A172 (cell line): ENCODE results near the gene SOX13. TPM values are rescaled to one million over a fixed set of nuclear protein-coding genes. Genes with fewer than 3 reads are reported as not detected.

Experiments used
- DNase-seq: peaks from one replicate; pipeline ENCODE4 v3.0.0-alpha.2; 2015; ENCODE audit warnings: low spot score
- total RNA-seq: library from RNA; depleted of rRNA; stranded (reverse); fragments of >200 nt; shearing (Covaris generic); gene quantifications from 2 replicates; pipeline ENCODE4 v1.2.3, GENCODE V29; 2014

Gene SOX13
- total RNA-seq, 1 experiment from 2014 or later, result 11.2 TPM

DNA sequence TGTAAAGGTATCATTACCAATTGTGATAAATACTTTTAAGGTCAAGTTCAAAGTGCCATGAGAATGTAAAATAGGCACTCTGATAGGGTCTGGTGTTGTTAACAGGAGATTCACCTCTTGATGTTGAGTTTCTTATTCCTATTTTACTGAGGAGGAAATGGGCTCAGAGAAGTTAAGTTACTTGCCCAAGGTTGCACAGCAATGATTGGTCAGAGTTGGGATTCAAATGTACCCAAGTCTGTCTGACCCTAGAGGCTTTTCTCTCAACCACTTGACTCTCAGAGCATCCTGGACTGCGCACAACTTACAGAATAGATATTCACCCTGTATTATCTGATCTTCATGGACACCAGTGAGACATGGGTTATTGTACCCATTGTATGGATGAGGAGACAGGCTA, 33.9 kb downstream of the SOX13 start:
- DNase-seq, result no peak

DNA sequence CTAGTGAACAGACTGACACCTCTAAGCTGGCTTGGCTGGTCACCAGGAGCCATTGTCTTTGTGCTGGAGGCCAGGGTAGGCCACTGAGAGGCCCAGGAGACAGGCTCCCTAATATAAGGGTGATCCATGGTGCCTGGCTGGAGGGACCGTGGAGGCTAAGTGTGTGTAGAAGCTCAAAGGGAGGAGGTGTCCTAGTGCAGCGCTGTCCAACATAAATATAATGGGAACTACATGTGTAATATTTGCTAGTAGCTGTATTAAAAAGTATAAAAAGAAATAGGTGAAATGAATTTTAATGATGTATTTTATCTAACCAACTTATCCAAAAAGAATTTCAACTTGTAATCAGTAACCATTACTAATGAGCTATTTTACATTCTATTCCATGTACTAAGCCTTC, 35.0 kb downstream of the SOX13 start:
- DNase-seq, result no peak

DNA sequence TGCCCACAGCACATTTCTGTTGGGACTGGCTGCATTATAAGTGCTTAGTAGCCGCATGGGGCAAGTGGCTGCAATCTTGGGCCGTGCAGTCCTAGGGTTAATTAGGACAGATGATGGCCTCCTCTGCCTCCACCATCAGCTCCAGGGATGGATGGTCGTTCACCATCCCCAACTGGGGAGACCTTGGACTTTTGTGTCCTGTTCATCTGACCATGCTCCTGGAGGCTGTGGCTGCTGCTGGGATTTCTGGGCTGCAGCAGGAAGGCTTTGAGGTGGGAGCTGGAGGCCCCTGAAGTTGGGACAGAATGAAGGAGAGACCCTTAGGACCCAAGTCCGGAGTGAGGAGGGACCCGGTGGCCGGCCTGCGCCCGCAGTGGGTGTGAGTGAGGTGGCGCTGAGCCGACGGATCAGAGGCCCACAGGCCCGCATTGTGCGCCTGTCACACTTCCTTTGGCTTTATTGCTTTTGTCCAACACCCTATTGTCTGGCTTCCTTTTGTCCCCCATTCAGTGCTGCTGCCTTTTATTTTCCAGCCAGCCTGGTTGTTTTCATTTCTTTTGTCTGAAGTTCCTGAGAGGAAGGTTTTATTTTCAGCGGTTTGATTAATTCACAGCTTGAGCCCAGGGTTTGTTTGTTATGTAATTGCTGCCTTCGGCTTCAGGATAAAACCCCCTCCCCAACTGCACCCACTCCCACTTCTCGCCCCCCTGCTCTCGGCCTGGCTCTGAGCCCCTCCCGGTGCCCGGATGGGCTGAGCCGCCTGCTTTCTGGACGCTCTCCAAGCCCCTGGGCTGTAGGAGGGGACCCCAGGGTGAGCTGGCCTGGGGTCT, 35.6 kb downstream of the SOX13 start:
- DNase-seq, result no peak

DNA sequence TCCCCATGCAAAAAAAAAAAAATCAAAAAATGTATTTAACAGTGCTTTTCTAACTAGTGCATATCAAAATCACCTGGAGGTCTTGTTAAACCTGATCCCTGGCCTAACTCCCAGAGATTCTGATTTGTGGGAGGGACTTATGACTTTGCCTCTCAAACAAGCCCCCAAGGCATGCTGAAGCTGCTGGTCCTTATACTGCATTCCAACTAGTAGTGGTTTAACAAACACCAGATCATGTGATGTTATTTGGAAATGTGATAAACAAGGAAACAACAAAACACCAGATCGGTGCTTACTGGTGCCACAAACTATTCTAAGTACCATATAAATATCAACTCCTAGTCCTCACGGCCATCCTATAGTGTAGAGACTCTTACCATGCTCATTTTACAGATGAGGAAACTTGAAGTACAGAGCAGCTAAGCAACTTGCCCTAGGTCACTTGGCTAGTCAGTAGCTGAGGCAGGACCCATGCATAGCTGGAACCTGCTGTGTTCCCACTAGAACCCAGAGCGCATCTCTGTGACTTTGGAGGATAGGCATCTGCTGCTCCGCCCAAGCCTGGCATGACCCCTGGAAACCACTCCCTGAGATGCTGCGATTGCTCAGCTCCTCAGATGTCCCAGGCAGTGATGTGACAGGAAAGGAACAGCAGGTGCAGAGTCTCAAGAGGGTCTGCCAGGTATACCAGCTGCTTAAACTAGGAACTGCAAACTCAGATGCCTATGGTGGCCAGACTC, 38.1 kb downstream of the SOX13 start:
- DNase-seq, result peak; percentile 39

DNA sequence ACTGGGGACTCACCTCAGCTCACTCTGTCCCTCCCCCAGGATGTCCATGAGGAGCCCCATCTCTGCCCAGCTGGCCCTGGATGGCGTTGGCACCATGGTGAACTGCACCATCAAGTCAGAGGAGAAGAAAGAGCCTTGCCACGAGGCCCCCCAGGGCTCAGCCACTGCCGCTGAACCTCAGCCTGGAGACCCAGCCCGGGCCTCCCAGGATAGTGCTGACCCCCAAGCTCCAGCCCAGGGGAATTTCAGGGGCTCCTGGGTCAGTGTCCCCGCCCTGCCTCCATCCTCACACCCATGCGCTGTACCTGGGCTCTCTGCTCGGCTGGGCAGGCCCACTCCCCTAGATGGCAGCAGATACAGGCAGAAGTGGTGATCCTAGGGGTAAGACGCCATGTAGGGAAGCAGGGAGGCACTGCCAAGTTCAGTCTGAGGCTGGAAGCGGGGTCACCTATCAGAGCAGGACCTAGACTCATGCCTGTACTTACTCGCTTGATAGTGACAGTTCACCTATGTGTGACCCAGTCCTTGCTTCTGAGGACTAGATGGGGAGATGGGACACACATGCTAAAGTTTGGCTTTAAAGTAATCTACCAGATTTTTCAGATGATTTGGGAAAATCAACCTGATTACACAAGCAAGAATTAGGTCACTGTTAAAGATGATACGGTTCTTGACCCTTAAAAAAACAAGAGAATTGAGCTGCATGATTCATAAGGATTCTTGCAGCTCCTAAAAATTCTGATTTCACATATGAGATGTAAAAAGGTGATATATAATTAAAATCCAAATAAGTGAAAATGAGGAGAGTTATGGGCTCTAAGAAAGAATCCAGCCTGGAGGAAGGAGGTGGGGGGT, 40.2 kb downstream of the SOX13 start:
- DNase-seq, result no peak

DNA sequence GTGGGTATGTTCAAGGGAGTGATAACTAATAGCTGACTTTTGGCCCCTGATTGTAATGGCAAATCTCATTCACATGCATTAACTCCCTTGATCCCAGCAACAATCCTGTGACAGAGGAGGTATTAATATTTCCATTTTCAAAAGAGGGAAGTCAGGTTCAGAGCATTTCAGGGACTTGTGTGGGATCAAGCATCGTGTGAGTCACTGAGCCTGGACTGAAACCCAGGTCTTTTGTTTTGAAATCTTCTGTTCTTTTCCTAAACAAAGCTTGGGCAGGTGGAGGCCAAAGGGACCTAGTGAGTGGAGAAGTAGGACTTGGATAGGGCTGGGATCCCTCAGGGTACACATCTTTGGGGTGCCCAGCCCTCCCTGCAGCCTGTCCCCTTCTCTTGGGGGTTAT, 41.0 kb downstream of the SOX13 start:
- DNase-seq, result no peak

DNA sequence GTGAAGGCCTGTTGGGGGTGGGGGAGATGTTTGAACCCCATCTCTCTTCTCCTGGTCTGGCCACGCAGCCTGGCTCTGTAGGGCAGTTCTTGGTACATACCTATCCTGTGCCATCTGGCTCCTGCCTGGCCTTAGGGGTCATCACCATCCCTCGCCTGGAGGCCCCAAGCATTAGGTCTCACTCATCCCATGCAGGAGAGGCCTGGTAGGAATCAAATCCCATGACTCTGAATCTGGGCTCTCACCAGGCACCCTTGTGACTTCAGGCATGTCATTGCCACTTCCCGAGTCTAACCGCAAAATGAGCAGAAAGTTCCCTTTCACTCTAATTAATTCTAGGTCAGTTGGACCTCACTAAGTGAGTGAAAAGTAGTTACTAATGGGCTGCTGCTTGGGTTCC, 41.7 kb downstream of the SOX13 start:
- DNase-seq, result no peak

DNA sequence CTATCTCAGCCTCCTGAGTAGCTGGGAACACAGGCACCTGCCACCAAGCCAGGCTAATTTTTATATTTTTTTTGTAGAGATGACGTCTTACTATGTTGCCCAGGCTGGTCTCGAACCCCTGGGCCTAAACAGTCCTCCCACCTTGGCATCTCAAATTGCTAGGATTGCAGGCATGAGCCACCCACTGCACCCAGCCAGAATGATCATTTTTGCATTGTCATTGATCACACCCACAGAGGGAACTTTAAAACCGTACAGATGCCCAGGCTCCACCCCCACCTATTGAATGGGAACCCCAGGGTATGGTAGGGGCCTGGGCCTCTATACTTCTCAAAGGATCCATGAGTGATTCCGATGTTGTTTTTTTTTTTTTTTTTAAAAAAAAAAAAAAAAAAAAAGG, 42.2 kb downstream of the SOX13 start:
- DNase-seq, result no peak

DNA sequence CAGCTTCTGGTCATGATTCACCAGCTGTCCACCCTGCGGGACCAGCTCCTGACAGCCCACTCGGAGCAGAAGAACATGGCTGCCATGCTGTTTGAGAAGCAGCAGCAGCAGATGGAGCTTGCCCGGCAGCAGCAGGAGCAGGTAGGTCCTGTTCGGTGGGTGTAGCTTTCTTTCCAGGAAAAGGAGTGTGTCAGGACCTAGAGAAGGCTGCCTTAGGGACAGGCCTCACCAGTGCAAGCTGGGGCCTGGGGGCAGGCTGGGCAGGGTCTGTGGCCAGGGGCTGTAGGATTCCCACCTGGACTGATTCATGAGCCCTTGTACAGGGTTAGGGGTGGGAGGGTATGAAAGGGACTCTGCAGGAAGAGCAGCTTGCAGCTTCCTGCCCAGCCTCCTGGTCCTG, 43.6 kb downstream of the SOX13 start:
- no peak for DNase-seq

DNA sequence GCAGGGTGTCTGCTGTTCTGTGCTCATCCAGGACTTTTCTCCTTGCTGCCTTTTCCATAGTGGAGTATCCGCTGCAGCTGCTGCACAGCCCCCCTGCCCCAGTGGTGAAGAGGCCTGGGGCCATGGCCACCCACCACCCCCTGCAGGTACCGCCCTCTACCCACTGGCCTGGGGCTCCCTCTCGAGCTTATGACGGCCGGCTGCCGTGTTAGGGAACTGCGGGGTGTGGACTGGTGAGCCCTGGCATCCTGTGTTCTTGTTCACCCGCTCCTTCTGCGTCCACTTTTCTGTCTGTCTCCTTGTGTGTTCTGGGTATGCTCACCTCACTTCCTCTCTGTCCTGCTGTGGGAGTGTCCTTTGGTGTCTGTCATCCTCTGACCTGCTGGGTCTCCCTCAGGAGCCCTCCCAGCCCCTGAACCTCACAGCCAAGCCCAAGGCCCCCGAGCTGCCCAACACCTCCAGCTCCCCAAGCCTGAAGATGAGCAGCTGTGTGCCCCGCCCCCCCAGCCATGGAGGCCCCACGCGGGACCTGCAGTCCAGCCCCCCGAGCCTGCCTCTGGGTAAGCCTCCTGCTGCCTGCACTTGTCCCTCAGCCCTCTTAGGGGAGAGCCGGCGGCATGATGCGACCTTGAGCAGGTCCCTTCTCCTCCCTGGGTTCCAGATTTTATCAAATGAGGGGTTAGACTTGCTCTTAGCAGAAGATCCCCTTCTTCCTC, 49.1 kb downstream of the SOX13 start:
- DNase-seq, result no peak

DNA sequence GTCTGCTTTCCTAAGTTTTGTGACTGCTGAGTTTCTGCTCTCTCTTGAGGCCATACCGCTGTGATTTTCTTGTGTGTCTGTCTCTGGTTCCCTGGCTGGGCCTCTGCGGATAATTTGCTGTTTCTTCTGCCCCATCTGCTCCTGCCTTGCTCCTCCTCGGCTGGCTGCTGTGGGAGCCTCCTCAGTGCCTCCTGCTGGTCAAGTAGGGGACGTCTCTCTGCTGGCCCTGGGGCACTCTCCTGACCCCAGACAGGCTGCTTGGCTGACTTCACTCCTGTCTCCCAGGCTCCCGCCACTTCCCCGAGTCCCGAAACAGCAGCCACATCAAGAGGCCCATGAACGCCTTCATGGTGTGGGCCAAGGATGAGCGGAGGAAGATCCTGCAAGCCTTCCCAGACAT, 50.5 kb downstream of the SOX13 start:
- no peak for DNase-seq

DNA sequence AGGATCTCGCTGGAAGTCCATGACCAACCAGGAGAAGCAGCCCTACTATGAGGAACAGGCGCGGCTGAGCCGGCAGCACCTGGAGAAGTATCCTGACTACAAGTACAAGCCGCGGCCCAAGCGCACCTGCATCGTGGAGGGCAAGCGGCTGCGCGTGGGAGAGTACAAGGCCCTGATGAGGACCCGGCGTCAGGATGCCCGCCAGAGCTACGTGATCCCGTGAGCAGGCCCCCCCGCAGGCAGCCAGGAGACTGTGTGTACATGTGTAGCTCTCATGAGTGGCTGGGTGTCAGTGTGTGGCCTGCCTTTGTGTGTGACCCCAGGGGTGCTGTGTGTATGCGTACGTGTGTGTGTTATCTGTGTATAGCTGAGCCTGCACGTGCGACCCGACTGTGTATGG, 51.7 kb downstream of the SOX13 start:
- no peak for DNase-seq

DNA sequence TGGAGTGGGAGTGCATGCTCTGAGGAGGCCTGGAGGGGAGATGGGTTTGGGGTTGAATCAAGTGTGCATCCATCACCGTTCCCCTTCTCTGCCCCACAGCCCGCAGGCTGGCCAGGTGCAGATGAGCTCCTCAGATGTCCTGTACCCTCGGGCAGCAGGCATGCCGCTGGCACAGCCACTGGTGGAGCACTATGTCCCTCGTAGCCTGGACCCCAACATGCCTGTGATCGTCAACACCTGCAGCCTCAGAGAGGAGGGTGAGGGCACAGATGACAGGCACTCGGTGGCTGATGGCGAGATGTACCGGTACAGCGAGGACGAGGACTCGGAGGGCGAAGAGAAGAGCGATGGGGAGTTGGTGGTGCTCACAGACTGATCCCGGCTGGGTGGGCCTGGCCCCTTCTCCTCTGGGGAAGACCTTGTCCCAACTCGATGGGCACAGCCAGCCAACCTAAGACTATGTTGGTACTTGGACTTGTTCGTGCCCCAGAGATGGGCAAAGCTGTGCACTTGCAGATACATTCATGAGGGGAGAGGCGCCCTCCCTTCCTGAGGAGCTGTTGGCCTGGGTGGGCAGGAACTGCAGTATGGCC, 52.9 kb downstream of the SOX13 start:
- DNase-seq, result no peak

DNA sequence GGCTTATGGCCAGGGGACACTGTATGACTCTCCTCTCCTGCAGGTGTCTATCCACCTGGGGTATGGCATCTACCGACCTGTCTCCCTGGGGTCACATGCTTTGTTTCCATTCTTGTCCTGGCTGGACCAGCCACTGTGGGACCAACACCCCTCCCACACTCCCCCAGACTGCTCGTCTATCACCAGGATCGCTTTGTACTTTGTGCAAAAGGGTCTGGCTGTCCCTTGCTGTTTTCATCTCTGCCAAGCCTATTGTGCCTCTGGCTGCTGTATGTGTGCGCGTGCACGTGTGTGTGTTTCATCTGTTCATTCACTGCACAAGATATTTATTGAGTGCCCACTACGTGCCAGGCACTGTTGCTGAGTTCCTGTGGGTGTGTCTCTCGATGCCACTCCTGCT, 53.5 kb downstream of the SOX13 start:
- no peak for DNase-seq

DNA sequence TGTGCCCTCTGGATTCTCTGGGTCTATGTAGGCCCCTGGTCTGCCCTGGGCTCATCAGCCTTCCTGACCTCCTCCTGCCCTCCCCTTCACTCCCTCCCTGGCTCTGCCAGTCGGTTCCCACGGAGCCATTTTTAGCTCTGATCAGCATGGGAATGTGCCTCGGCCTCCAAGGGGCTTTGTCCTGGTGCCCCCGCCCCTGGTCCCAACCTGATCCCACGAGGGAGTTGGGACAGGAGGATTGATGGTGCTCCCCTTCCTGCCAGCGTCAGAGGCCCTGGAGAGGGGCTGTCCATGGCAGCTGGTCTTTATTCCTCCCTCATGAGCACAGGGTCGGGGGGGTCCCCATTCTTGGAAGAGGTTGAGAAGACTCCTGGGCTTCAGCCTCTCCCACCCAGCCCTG, 54.0 kb downstream of the SOX13 start:
- DNase-seq, result no peak

DNA sequence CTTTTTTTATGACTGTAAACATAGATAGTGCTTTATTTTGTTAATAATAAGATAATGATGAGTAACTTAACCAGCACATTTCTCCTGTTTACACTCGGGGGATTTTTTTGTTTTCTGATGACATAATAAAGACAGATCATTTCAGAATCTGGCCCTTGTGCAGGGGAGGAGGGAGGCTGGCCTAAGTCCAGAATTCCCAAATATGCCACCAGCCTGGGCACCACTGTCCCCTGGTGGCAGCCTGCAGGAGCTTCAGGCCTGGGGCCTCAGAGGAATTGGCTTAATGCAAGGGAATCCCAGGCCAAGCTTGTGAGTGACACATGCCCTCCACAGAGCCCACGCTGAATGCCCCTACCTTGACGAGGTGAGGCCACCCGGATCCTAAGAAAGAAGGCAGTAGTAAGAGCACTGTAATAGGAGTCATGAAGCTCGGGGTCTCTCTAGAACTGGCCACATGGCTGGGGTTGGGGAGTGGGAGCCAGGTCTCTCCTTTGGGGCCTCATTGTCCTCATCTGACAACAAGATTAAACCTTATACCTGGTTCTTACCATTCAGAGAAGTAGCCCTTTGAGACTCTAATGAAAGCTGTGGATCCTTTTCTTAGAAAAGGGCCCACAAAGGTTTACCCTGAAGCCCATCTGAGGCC, 54.8 kb downstream of the SOX13 start:
- DNase-seq, result peak; percentile 85

DNA sequence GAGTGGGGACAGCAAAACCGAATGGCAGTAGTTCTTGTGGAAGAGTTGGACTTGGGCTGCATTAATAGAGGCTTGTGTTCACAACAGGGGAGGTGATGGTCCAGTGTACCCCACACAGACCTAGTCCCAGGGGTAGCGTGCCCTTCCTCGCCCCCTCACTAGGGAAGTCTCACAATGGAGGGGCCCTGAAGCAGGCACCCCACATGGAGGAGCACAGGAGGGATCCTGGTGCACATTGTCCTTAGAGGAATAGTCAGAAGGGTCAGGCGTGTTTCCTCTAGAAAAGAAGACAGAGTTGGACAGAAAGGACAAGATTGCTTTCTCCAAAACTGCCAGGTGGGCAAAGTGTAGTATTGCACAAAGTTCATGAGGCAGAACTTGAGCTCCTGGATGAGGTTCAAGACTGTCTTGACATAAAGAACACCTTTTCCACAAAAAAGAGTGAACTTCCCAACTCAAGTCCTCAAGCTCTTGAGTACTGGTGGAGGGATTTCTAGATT, 55.6 kb downstream of the SOX13 start:
- no peak for DNase-seq

DNA sequence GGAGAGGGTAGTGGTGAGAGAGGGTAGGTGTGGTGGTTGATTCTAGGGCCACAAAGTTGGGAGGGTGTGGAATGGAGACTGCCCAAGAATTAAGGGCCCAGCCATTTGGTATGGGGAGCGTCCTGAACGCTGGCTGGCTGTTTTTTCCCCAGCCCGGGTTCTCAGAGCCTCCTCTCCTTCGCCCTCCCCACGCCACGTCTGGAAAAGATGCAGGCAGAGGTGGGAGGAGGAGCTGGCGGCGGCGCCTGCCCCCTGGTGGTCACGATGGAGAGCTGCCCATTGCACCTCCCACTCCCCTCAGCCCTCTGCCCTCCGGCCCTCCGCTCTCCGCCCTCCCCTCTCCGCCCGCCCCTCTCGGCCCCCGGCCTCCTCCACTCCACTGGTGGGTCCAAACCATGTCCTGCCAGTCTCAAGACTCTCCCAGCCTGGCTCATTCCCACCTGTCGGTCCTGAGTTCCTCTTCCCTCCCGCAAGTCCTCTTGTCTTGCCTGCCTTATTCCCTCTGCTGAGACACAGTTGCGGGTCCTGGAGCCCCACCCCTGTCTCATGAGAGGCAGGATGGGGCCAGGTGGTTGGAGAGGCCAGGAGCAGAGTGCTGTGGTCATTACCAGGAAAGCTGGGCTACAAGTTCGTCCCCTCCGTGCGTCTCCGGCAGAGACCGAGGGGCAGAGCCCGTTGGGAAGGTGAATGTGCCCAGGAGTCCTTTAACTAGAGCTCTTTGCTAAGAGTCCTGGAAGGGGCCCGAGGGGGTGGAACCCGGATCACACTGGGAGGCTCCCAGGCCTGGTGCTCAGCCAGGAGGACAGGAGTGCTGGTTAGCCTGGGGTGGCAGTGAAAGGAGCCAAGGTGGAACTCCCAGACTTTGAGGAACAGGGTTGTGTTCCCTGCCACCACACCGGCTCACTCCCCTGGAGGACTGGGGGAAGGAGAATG, 56.3 kb downstream of the SOX13 start:
- DNase-seq, result peak; percentile 71

DNA sequence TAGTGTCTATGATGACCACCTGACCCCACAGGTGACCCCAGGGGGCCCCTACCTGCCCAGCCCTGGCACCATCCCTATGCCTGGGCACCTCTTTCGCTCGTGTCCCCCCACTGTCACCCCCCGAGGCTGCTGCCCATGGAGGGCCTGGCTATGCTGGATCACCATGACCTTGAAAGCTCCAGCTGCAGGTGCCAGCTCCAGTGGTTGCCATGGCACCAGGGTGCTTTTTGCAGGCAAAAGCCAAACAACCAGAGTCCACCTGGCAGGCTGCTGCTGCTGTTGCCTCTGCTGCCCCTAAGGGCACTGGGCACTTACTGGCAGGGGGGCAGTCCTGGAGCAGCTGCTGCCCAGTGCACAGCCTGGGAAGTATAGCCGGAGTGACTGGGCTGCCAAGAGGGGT, 57.3 kb downstream of the SOX13 start:
- DNase-seq, result peak; percentile 42
